GM21723 (cell line): Measurements from ENCODE around the gene MAP4.

ENCODE experiments used
- ATAC-seq: cut with Tn5 transposase; IDR thresholded peaks from one replicate; pipeline ENCODE4 v1.9.1; 2021; ENCODE audit warnings: mild to moderate bottlenecking, moderate library complexity; ENCODE audit not compliant: unreplicated experiment

The MAP4 gene

GRCh38 chr3:47974974-47975470 lies 41.2 kb downstream of the MAP4 start:
- ATAC-seq: no peak

GRCh38 chr3:47971081-47971480 lies 45.1 kb downstream of the MAP4 start:
- no peak for ATAC-seq

GRCh38 chr3:47964740-47965139 lies 51.5 kb downstream of the MAP4 start:
- no peak for ATAC-seq

- ATAC-seq: no peak
Observed at GRCh38 chr3:47961815-47962606, 54.2 kb downstream of the MAP4 start.

- no peak for ATAC-seq
Observed at GRCh38 chr3:47961036-47961435, 55.2 kb downstream of the MAP4 start.

GRCh38 chr3:47956521-47956920 lies 59.7 kb downstream of the MAP4 start:
- ATAC-seq: no peak

DNA sequence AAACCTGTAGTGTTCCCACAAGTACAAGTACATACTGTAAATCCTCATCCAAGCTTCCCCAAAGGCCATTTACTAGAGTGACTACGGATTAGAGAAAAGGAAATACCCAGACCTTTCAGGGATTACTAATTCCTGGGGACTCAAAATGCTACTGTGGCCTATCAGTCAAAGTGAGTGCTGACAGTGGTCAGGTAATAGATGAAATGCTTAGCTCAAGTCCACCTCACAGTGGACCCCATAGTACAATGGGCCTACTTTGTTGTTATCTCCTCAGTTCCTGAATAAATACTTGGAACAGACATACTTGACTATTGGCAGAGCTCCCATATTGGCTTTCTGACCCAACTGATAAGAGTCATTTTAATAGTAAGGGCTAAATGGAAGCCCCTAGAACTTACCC lies 61.6 kb downstream of the MAP4 start:
- no peak for ATAC-seq

DNA sequence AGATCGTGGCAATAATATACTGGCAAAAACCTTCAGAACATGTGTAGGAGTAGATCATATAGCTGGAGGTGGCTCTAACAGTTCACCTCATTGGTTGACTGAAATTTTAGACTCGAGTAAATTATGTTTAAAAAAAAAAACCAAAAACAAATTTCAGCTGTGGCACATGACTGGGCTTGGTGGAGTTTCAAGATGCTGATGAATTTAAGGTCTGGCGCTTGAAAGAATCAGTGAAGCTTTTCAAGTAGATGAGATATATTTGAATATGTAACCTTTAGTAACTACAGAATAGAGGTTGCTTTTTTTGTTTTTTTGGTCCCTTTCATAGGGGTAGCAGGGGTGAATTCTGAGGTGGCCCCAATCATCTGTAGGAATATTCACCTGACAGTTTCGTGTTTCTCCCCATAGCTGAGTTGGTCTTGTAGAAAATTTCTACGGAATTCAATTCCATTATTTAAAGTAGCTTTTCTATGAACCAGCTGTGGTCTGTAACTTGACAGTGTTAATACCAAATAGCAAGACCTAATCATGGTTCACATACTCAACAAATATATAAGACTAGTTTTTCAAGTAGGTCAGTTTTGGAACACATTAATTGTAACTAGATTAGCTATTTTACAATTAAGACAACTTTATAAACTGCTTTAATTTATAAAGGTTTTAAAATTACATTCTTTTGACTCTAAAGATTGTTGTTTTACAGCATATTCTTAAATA lies 65.6 kb downstream of the MAP4 start:
- no peak for ATAC-seq

DNA sequence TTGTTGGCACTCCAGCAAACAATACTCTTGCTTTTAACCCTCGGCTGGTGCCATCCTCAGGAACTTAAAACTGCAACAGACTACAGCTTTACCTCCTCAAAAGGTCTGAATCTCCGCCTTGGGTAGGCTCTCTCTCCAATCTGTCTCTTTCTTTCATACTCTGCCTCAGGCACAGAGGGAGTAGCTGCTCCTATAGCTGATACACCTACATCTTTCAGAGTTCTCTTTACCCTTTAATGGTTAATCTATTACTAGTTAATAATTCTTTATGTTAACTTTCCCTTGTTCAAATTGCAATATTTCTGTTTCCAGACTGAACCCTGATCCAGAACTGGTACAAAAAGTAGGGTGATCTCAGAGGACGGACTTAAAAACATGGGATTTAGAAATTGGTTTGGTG lies 66.2 kb downstream of the MAP4 start:
- ATAC-seq: no peak

GRCh38 chr3:47940232-47940631 lies 76.0 kb downstream of the MAP4 start:
- no peak for ATAC-seq

- ATAC-seq: no peak
Observed at GRCh38 chr3:47932421-47932820, 83.8 kb downstream of the MAP4 start.

GRCh38 chr3:47930979-47931378 lies 85.2 kb downstream of the MAP4 start:
- no peak for ATAC-seq

GRCh38 chr3:47916696-47917095 lies 99.5 kb downstream of the MAP4 start:
- ATAC-seq: no peak

DNA sequence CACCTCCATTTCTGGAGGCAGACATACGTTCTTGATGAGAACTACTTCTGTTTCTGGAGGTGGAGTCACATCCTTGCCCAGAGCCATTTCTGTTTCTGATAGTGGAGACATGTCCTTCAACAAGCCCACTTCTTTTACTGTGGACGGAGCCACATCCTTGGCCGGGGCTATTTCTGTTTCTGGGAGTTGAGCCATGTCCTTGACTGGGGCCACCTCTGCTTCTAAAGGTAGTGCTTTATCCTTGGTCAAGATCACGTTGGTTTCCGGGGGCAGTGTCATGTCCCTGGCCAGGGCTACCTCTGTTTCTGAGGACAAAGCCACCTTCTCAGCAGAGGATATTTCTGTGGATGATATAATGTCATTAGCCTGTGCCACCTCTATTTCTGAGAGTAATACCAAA lies 100.0 kb downstream of the MAP4 start:
- ATAC-seq: no peak

- no peak for ATAC-seq
Observed at GRCh38 chr3:47912006-47912504, 104.2 kb downstream of the MAP4 start.

DNA sequence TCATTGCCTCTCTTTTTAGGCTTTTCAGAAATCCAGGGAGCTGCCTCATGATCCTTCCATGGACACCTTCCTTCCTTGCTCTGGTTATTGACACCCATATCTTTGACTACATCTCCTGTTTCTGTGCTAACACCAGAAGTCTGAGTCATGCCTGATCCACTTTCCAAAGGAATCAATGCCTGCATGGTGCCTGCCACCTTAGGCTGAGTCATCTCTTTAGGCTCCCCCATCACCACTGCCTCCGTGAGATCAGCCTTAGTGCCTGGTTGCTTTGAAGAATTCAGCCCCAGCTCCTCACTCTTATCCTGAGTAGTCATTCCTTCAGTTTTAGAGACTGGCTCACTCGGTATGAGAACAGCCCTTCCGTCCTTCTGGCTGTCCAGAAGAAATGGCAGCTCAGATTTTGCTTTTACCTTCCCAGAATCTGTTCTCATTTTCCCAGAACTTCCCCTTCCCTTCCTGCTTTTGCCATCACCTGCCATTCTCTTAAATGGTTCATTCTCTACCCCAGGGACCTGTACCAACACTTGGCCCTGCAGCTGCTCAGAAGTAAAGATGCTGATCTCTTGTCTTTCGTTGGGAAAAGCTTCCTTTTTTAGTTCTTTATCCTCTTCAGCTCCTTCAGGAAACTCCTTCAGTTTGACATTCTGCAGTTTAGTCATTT lies 105.3 kb downstream of the MAP4 start:
- no peak for ATAC-seq

- no peak for ATAC-seq
Observed at GRCh38 chr3:47910233-47910632, 106.0 kb downstream of the MAP4 start.

GRCh38 chr3:47909607-47910006 lies 106.6 kb downstream of the MAP4 start:
- ATAC-seq: no peak

GRCh38 chr3:47908744-47909143 lies 107.5 kb downstream of the MAP4 start:
- no peak for ATAC-seq

DNA sequence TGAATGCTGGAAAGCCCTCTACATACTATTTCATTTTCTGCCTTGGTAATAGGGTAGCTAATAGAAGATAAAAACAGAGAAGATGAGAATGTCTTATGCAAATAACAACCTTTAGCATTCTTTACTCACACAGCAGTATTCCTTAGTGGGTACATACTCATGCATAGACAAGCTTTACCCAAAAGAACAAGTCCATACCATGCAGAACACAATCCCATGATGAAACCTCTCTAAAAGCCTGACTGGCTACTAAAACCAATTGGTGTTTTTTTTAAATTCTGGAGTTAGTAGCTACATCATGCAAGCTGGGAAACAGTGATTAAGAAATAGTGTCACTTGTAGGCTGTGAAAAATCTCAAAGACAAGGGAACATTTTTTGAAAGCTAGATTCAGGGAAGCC lies 108.4 kb downstream of the MAP4 start:
- no peak for ATAC-seq

DNA sequence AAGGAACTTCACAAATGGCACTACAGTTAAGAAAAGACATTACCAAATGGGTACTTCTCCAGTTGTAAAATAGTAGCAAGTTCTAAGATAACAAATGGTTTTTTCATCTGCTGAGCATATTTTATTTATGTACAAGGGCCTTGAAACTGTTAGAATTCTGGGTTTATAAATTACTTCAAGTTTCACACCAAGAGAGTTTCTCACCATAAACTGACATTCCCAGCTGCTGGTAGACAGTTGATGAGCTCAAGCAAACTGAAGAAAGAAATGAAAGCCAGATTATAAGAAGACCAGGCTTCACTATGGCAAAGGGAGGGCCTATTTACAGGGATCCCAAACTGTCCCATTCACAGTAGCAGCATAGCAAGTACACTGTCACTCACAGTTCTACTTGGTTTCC lies 113.5 kb downstream of the MAP4 start:
- ATAC-seq: no peak
